ENCODE data around the gene CDC7.

CDC7 gene

DNA sequence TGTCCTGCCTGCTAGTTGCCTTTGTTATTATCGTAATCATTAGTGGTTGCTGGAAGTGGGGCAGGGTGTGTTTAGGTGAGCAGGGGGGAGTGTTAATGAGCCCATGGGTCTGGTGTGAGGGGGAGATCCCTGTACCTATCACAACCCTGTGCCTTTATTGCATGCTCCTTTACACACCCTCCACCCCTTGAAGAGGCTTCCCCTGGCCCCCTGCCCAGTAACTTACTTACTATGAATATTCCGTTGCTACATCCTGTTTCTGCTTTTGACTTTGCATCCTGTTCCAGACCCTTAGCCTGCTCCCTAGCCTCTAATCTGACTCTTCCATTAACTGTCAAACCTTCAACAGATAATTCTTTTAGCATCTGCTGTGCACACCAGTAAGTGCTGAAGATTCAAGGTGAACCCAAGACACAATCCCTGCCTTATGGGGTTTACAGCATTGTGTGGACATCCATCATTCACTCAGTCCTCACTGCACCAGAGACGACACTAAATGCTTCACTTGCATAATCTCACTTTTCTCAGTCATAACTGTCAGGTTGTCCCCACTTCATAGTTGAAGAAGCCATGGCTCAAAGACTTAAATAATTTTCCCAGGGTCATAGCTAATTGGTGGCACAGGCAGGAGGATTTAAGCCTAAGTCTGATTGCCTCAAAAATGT lies 47.9 kb downstream of the CDC7 start:
- no peak for DNase-seq (ENCODE audit: low read depth, low spot score)

DNA sequence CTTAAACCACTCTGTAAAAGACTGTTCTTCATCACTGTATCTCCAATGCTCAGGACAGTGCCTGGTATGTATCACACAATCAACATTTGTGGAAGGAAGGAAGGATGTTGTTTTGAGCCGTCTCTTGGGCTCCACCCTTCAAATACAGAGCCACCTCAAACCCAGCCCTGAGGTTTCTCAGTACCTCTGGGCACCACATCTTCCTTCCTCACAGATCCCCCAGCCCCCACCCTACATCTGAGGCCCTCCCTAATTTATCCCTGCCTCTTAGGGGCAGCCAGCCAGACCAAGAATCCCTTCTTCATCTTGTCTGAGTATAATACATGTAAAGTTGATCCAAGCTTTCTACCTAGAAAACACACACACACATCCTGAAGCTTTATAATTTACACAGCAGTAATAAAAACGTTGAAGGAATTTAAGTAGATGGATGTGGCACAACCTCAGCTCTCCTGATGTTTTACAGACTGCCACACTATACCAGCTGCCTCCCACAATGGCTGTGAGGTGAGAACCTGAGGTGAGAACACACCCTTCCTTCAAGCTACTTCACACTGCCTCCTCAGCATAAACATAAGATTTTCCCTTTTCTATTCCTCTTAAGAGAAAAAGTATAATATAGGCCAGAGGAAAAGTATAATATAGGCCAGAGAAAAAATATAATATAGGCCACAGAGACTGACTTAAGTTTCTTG lies 48.5 kb downstream of the CDC7 start:
- no peak for DNase-seq (ENCODE audit: low read depth, low spot score)

DNA sequence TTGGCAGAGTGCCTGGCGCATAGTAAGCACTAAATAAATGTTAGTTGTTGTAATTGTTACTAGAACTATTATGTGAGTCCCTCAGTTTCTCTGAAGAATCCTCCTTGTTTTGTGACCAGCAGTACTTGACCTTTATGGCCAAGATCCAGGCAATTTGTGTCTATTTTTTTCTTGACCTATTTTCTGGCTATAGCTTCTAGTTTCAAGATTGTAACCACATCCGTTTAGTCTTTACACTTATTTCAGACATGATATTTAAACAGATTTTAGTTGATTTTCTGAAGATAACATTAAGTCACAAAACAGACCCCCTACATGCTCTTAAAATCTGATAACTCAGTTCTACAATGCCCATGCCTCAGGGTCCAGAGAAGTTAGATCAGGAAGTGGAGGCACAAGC lies 50.3 kb downstream of the CDC7 start:
- DNase-seq (ENCODE audit: low read depth, low spot score): no peak

DNA sequence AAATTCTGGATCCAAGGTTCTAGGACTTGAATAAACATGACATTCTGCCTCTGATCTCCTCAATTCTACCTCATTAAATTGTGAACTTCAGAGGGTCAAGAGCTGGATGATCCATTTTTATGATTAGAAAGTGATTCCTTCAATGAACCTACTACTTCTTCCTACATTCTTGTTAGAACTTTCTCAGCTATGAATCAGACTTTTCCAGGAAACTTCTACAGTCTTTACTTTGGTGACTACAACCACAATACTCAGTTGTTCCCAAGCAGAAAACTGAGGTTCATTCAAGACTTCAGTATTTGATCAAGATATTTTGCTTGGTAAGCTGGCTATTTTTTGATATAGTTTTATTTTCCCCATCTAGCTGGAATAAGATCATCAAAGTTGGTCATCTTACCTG lies 51.4 kb downstream of the CDC7 start:
- DNase-seq (ENCODE audit: low read depth, low spot score): no peak

DNA sequence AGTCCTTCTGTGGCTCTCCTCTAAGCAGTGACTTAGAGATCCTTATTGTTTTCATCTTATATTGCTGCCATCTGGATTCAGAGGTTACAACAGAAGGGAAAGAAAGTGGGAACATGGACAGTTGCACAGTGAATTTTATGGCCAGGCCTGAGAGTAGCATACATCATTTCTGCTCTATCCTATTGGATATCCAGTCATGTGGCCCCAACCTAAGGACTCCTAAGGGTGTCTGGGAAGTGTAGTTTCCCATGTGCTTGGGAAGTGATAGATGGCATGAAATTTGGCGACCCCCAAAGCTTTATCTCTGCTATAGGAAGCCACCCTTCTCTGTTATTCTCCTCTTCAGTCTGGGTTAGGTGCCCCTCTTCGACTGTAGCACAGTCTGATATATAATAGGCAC lies 51.9 kb downstream of the CDC7 start:
- DNase-seq (ENCODE audit: low read depth, low spot score): no peak

DNA sequence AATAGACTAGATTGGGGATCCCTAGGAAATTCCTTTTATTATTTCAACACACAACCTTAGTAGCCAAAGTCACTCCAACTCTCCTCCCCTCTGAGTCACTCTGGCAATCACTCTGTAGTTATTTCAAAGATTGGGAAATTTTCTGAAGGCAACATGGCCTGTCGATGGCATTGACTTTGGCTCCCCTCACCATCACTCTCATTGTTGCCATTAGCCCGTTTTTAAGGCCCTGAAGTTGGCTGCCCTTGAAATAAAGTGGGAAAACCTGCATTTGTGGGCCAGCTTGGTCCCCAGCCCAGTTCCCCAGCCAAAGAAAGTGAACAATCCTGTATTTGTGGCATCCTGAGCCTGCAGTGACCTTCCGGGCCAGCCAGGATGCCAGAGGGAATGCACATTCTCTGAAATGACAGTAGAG lies 52.5 kb downstream of the CDC7 start:
- DNase-seq (ENCODE audit: low read depth, low spot score): no peak

DNA sequence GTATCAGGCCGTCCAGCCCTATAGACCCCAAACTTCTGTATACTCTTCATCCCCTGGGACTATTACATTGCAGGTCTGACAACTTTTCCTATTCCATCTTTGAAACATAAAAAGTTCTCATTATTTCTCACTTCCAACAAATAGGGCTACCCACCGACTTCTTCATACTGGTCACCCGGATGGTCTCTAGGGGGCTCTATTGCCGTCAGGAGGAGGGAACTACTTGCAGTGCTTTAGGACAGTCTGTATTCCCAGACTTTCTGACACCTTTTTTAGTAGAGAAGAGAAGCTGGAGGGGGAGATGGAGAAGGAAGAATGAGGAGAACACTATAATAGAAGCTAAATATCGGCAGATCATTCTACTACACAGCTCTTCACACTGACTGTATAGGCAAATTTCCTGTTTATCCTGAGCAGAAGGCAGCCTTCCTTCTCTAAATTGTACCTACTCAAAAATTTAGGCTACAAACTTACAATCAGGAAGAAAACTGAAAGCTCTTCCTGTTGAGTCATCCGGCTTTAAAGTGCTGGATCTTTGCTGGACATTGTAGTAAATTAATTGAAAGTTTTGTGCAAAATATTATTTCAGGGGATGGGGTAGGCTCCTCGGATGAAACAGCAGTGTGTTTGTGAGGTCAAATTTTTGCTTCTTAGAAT lies 54.6 kb downstream of the CDC7 start:
- no peak for DNase-seq (ENCODE audit: low read depth, low spot score)

DNA sequence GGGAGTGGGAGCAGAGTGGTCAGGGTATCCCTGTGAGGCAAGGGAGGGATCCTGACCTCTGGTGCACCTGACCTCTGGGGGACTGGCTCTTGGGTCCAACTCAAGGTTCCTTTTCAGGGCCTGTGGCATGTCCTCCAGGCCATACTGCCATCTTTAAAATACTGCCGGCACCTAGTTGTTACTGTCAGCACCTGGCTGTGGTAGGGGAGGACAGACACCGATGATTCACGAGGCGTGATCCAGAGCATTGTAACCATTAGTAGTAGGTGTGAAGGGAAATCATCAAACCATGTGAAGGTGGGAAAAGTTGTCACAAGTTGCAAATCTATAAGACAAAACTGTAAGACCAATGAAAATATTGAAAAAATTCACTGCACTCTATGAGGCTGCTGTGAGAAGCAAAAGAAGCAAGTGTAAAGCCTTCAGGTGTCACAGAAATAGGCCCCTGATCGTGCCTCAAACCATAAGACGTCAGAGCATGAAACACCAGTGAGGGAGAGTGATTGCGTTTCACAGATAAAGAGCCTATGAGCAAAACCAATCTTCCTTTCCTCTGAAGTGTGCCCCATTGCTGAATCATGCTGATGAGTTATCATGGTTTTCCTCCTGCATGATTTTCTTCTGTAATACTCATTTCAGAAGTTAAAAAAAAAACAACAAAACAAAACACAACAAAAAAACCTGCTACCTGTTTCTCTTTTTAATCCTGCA lies 55.3 kb downstream of the CDC7 start:
- DNase-seq (ENCODE audit: low read depth, low spot score): peak; percentile 13

DNA sequence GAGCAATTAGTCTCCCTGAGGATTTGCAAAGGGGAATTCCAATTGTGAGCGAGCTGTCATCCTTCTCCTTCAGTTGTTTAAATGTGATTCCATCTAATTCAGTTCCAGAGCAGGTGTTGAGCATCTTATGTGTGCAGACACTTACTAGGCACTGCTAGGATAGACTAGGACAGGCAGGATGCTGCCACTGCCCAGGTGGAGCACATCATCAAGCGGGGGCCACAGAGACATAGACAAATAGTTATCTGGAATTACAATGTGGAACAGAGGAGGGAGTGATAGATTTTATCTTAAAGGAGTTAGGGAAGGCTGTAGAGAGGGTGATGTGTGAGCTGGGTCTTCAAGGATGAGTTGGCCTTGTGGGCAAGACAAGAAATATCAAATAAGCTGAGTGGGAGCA lies 55.9 kb downstream of the CDC7 start:
- no peak for DNase-seq (ENCODE audit: low read depth, low spot score)

DNA sequence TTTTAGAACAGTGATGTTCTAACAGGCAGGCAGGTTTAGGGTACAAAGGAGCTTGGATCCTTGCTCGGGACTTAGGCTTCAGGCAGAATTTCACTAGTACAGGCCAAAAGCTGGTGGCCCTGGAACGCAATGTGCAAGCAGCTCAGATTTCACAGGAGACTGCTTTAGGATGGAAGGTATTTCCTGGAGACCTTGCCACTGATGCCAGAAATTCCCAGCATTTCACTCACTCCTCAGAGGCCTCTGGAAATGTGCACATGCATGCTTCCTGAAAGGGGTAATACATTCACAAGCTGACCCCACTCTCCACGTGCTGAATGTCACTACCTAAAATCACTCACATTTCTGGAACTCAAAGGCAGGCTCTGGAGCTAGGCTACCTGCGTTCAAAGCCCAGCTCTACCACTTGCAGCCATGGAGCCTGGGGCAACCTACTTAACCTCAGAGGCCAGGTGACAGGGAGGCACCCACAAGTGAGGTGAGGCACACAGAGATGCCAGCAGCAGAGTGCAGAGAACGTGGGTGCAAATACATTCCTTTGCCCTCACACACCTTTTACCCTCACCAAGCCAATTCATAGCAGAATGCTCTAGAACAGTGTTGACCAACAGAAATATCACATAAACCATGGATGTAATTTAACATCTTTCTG lies 56.5 kb downstream of the CDC7 start:
- peak; percentile 13 for DNase-seq (ENCODE audit: low read depth, low spot score)

DNA sequence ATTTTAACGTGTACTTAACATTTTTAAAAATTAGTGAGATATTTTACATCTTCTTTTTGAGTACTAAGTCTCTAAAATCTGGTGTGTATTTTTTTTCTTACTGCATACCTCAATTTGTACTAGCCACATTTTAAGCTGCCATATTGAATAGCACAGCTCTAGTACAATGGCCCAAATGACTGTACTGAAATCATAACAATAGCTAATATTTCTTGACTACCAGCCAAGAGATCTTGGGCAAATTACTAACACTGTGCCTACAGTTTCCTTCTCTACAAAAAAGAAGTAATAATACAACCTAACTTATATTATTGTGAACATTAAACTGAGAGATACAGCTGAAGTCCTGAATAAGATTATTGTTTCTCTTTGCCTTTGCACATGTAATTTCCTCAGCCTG lies 57.2 kb downstream of the CDC7 start:
- DNase-seq (ENCODE audit: low read depth, low spot score): no peak

DNA sequence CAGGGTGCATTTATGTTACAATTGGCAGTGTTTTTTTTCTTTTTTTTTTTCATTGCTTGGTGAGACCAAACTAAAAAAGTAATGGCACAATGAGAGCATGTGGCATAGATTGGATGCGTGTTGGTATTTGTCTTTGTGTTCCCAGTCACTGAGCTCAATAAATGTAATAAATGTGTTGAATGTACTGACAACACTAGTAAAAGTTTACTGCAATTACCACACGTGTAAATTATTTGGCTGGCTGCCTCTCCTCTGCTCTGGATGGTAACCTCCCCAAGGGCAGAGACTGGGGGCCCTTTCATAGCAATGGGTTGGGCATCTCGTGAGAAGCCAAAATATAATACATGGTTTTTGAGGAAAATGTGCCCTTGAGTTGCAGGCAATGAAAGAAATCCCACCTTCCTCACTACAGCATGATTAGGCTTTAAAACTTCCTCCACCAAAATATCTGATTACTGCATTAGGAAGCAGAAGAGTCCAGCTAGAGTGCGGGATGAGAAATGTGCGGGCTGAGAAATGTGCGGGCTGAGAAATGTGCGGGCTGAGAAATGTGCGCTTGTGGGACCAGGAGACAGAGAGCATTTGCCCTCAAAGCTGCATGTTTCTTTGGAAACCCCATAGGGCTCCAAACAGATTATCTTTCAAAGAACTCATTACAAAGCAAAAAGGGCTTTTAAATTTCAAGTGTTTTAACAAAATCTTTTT lies 58.5 kb downstream of the CDC7 start:
- DNase-seq (ENCODE audit: low read depth, low spot score): no peak

DNA sequence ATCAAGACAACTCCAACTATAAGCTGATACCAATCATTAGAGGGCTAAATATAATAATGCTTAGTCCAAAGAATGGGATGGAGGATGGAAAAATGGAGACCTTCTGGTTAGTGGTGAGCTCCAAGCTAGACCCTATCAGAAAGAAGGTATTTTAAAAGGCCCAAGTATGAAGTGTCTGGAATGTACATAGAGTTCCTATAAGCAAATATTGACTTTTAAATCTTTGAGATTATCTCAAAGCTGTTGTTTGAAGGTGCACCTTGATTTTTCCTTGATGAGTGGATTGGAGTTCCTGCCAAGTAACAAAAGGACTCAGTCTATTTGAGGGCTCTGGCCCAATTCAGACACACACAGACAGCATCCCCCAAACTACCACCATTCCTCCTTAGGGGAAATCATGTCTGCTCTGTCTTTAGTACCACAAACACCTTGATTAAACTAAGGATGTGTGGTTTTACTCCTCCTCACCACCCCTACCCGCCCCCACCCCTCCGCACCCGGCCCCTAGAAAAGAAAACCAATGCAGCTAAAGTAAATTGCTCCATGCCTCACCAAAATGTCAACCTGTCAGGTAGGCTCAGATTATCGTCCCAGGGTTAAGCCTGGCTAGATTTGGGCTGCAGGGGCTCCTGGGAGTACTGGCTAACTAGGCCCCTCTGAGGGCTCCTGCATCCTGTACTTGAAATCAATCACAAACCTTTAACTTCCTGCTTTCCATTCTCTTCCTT lies 59.4 kb downstream of the CDC7 start:
- DNase-seq (ENCODE audit: low read depth, low spot score): no peak

DNA sequence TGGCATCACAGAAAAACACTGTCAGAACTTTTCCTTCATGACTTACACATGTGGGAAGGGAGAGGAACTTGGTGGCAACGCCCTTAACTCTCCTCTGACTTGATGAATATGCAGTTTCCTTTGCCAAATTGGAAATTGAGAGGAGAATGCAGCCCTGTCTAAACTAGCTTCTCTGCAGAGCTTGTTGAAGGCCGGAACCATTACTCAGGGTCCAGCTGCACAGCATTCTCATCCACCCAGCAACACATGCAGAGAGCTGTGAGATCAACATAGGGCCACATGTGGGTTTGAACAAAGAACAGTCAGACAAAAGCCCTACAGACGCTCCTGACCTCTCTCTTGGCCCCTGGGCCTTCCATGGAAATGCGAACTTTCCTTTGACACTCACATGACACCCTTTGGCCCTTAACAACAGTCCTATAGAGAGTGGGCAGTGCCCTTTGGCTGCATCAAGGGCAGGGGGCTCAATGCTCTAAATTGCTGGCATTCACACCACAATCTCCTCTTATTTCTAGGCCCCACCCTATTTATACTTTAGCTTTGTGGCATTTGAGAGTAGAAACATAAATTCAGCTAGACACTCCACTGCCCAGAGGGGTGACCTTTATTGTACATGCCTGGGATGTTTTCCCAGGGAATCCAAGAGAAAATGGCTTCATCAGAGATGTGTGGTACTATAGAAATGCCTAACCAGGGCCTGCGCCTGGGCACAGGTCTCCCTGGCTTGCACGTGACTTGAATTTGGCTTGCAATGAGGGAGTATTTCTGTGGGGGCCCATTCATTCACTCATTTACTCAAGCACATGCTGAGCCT lies 64.4 kb downstream of the CDC7 start:
- no peak for DNase-seq (ENCODE audit: low read depth, low spot score)

DNA sequence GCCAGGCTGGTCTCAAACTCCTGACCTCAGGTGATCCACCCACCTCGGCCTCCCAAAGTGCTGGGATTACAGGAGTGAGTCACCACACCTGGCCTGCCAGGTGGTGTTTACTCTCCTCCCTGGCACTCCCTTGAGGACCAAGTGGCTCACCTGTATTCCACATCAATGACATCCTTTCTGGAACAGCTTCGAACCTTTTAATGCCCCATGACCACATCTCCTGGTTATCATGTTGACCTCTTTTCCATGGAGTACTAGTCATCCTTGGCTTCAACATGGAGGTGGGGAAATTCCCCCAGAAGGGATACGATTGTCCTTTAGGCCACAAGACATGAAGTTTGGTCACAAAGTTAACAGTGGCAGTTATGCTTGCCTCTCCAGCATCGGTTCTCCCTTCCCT lies 66.9 kb downstream of the CDC7 start:
- DNase-seq (ENCODE audit: low read depth, low spot score): no peak

DNA sequence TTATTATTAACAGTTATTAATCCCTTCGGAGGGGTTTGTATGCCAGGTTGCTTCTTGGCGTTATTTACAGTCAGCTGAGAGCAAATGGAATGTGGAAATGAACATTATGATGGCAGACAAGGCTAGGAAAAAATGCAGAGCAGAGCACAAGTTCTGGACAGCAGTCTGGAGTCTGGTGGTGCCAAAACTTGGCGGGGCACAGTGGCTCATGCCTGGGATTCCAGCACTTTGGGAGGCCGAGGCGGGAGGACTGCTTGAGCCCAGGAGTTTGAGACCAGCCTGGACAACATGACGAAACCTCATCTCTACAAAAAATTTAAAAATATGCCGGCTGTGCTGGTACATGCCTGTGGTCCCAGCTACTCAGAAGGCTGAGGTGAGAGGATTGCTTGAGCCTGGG lies 67.6 kb downstream of the CDC7 start:
- no peak for DNase-seq (ENCODE audit: low read depth, low spot score)

DNA sequence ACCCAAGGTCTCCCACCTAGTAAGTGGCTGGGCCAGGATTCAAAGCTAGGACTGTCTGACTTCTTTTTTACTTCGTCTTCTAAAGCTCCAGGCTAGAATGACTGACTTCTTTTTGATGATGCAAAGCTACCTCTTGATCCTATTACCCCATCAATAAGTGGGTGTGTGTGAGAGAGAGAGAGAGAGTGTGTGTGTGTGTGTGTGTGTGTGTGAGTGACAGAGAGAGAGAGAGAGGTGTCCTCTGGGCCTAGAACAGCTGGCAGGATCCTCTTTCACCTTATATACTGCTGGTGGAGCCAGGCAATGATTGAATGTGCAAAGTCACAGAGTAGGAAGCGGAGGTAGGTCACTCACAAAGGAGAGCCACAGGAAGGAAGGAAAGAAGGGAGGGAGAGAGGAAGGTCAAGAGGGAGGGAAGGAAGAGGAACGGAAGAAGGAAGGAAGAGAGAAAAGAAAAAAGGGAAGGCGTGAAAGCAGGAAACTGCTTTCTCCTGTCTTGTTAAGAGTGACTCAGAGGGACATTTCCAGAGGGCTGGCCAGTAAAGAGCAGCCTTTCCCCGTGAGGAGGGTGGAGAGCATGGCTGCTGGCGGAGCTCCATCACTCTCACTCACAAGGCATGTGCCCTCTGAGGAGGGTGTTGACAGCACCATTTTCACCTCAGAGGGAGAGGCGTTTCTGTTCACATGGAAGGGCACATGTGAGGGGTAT lies 68.9 kb downstream of the CDC7 start:
- DNase-seq (ENCODE audit: low read depth, low spot score): peak; percentile 90

DNA sequence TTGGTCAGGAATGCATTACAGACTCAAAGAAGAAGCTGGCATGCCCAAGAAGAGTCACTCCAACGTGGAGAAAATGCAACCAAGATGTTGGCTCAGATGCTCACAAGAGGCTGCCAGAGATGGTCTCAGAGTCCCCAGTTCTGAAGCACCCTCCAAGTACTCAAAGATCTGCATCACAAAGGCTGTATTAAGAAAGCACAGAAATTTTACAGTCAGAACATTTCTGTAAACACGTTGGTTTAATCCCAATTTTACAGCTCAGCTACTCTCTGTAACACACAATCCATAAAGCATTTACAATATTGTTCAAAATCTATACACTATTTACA lies 69.4 kb downstream of the CDC7 start:
- no peak for DNase-seq (ENCODE audit: low read depth, low spot score)

DNA sequence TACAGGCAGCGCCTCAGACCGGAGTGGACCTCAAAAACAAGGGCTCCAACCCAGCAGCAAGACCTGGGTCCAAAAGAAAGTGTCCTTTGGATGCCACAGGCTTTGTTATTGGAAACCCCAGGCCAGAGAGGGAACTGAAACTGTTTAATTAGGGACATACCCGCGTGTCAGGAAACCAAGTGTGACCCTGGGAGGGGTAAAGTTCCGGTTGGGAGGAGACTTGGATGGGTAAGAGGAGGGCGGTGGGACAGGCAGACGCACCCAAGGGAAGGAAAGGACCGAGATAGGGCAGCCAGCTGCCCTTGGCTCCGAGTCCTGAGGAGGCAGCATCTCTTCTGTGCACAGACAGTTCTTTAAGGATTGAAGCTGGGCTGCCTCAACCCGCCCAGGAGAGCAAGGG lies 71.4 kb downstream of the CDC7 start:
- no peak for DNase-seq (ENCODE audit: low read depth, low spot score)

Data from astrocyte of the hippocampus (primary cell).